Epithelial cell of esophagus (primary cell): Measurements from ENCODE around the gene LRRC75A.
A peak's percentile ranks its signal among the peaks of the same experiment; 100 is the strongest.

ENCODE experiments used
- DNase-seq: peaks from one replicate; pipeline ENCODE4 v3.0.0; 2010; ENCODE audit warnings: low read depth
- H3K4me3 ChIP-seq: 2 replicates; pipeline ENCODE4 v1.5.1; 2011; ENCODE audit warnings: mild to moderate bottlenecking, low read length, control low read depth
- TF ChIP-seq, protein P1 (sequence below): IDR thresholded peaks from 2 replicates; pipeline ENCODE4 v1.5.1; 2011; ENCODE audit warnings: low read depth, mild to moderate bottlenecking, low read length, control low read depth, inconsistent platforms; ENCODE audit not compliant: insufficient read depth; ENCODE audit errors: missing control alignments

LRRC75A gene

DNA sequence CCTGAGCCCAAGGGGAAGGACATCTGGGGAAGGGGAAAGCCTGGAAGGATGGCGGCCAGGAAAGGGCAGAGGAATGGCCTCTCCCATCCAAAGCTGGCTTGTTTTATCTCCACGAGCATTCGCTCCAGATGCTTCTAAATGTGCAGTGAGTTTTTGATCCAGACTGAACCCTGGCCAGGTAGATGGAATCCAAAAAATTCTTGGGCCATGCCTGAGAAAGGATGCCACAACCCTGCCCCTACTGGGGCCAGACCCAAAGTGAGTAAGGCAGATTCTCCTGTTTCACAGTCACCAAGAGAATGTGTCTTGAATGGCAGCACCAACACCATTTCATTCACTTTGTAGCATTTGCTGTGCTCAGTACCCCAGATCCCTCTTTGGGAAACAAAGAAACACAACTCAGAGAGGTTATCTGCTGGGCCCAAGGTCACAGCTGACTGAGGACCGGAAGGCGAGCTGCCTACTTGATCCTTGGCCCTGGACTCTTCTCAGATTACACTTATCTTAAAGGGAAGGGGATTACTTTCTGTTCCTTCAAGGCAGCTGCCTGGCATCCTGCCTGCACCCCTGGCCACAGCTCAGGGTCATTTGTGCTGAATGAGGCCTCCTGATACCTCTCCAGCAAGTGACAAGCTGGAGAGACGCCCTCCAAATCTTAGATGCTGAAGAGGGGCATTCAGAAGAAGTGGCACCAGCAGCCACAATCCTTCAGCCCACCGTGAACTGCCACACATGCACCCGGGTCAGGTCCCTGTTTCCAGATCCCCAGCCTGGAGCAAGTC is 3.6 kb downstream of the LRRC75A start:
- H3K4me3 ChIP-seq: no peak overlapping the region
- DNase-seq: no peak
- TF ChIP-seq, protein P1, sequence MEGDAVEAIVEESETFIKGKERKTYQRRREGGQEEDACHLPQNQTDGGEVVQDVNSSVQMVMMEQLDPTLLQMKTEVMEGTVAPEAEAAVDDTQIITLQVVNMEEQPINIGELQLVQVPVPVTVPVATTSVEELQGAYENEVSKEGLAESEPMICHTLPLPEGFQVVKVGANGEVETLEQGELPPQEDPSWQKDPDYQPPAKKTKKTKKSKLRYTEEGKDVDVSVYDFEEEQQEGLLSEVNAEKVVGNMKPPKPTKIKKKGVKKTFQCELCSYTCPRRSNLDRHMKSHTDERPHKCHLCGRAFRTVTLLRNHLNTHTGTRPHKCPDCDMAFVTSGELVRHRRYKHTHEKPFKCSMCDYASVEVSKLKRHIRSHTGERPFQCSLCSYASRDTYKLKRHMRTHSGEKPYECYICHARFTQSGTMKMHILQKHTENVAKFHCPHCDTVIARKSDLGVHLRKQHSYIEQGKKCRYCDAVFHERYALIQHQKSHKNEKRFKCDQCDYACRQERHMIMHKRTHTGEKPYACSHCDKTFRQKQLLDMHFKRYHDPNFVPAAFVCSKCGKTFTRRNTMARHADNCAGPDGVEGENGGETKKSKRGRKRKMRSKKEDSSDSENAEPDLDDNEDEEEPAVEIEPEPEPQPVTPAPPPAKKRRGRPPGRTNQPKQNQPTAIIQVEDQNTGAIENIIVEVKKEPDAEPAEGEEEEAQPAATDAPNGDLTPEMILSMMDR: no peak

DNA sequence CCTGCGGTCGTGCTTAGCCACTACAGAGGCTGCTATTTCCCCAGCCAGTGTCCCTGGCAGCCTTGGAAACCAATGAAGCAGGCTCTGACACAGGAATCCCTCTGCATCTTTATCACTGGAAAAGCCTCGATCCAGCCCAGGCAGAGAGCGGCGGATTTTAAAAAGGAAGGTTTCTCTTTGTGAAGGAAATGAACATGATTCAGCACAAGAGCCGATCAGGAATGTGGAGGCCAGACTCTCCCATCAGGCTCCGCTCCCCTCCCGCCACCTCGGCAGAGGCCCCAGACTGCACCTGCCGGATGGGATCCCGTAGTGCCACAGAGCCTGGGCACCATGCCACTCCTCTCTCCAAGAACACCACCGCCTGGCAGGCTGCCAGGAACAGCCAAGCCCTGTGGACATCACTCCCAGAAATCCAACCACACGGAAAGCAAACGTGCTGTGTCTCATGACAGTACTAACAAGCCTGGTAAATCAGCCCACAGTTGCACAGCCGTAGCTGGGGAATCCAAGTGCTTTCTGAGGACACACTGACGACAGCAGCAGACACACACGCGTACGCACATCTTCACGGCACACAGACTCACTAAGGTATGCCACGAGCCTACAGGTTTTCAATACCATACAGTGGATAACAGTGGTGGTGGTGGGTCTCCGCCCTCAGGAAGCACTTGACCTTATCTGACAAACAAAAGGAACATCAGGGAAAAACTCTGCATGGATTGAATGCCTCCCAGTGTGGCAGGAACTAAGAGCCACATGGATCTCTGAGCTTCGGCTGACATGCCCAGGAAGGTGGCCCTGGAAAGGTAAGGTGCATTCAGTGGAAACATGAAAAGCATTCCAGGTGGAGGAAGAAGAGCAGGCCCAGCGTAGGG is 5.4 kb downstream of the LRRC75A start:
- H3K4me3 ChIP-seq: no peak overlapping the region
- peak; percentile 74 for DNase-seq
- TF ChIP-seq, protein P1: no peak

DNA sequence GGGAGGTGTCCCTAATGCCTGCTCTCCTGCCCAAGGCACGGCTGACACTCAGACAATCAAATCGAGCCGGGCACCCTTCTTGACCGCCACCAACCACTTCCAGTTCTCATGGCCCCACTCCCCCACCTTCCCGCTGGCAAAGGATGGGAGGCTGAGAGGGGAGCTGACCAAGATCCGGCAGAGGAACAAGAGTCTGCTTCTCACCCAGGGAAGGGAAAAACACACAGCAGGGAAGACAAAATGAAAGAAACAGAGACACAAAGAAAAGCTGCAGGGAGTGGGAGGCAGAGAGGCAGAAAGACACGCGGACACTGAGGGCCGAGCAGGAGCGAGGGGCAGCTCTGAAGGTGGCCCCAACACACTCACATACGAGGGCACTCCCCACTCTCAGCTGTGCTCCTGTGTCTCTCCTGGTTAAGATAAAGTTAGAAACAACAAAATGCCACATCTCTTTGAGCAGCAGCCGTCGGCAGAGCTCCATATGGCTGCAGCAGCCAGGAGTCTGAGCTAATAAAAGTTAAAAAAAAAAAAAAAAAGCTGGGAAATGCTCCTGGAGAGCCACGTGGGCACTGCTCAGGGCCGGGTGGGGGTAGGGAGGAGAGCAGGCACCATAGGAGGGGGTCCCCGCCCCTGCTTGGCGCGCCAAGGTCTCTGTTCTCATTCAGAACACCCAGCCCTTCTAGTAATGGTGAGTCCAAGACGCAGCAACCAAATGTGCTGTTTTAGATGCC is 7.4 kb downstream of the LRRC75A start:
- TF ChIP-seq, protein P1: no peak
- no peak overlapping the region for H3K4me3 ChIP-seq
- DNase-seq: no peak

DNA sequence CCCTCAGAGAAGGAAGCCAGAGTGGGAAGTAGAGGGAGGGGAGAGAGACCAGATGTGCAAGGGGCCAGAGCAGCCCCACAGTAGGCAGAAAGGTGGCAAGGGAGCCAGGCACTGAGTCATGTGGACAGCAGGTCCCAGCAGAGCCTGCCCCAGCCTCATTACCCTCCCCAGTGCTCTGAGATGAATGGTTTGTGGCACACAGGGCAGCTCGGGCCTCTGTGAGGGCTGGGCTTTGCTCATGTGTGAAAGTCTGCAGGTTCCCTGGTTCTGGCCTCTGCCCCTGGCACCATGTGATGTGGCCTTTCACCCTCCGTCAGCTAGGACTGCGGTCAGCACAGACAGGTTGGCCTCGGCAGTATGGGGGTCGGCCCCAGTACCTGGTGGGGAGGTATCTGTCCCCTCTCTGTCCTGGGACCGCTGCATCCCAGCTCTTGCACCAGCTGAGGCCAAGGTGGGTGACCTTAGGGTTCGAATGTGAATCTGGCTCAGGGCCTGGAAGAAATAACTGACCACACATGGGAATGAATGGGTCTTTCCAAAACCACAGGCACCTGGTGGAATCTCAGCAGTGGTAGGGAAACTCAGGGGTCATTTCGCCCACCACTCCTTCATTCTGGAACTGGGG is 8.9 kb downstream of the LRRC75A start:
- TF ChIP-seq, protein P1: no peak
- H3K4me3 ChIP-seq: no peak overlapping the region
- DNase-seq: peak; percentile 21

DNA sequence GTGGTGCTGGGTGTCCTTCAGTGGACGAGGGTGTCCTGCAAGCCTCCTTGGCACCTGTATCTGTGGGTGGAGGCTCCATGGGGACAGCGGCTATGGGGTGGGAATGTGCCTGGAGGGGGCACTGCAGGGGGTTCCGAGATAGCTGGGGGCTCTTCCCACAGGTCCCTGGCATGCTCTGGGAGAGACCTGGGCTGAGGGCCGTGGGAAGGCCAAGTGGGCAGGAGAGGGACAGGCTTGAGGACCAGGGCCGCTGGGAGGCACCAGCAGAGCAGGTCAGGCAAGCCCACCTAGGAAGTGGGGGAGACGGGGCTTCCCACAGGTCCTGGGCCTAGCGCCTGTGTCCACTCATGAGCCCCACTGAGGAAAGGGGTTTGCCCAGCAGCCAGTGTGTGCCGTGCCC is 9.7 kb downstream of the LRRC75A start:
- DNase-seq: no peak
- TF ChIP-seq, protein P1: no peak
- H3K4me3 ChIP-seq: no peak overlapping the region

DNA sequence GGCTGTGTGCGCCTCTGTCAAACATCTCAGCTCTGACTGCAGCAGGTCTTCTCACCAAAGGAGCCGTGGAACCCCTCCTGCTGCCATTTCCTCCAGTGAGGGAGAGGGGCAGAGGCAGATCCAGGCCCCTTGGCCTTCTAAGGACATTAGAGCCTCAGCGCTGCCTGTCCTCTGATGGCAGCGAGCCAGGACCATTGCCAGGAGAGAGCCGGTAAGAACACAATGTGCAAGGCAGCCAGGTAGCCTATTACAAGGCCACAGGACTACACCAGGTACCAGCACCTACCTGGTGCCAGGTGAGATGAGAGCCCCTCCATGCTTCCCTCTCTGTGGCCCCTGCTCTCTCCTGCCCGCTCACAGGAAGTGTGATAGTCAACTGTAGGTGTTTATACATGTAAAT is 11.0 kb downstream of the LRRC75A start:
- TF ChIP-seq, protein P1: no peak
- no peak overlapping the region for H3K4me3 ChIP-seq
- no peak for DNase-seq
